Brain pericyte (primary cell): ENCODE results near the gene HSPBP1.
"Not testable (repeated sequence)": the region's sequence is repeated elsewhere in the genome, so short reads cannot be mapped to it uniquely, and the experiment has no call there.

Source experiments
- DNase-seq: peaks from one replicate; pipeline ENCODE4 v3.0.0-alpha.2; 2012; ENCODE audit warnings: low read depth, low spot score

HSPBP1 gene

GRCh38 chr19:55279770-55280643 lies at the start of gene HSPBP1:
Gene HSPBP1, minus strand, starts transcription at chr19:55280110. Its CDS starts 502 bp downstream, at chr19:55279608.
- peak; percentile 90 for DNase-seq

- DNase-seq, result not testable (repeated sequence)
Observed at GRCh38 chr19:55328774-55329318, 48.9 kb upstream of the HSPBP1 start.

GRCh38 chr19:55325172-55325571 lies 45.3 kb upstream of the HSPBP1 start, which contains the start of gene TMEM150B:
Gene TMEM150B, minus strand, starts transcription at chr19:55325341. Its CDS starts 4,305 bp downstream, at chr19:55321036.
- DNase-seq, result no peak

- no peak for DNase-seq
Observed at GRCh38 chr19:55324662-55325061, 44.8 kb upstream of the HSPBP1 start.

GRCh38 chr19:55322204-55322885 lies 42.4 kb upstream of the HSPBP1 start:
- DNase-seq, result no peak

- DNase-seq, result no peak
Observed at GRCh38 chr19:55321466-55322137, 41.7 kb upstream of the HSPBP1 start.

GRCh38 chr19:55320844-55321419 lies 41.0 kb upstream of the HSPBP1 start:
- DNase-seq, result no peak

- DNase-seq, result no peak
Observed at GRCh38 chr19:55319785-55320184, 39.9 kb upstream of the HSPBP1 start.

GRCh38 chr19:55316646-55317045 lies 36.7 kb upstream of the HSPBP1 start:
- DNase-seq, result no peak

GRCh38 chr19:55315956-55316525 lies 36.1 kb upstream of the HSPBP1 start:
- DNase-seq, result no peak

GRCh38 chr19:55314396-55314795 lies 34.5 kb upstream of the HSPBP1 start:
- DNase-seq, result no peak

GRCh38 chr19:55312621-55313512 lies 33.0 kb upstream of the HSPBP1 start:
- DNase-seq, result no peak

GRCh38 chr19:55311797-55312196 lies 31.9 kb upstream of the HSPBP1 start:
- DNase-seq, result no peak

- no peak for DNase-seq
Observed at GRCh38 chr19:55311397-55311796, 31.5 kb upstream of the HSPBP1 start.

- DNase-seq, result no peak
Observed at GRCh38 chr19:55310498-55310897, 30.6 kb upstream of the HSPBP1 start.

- DNase-seq, result no peak
Observed at GRCh38 chr19:55309448-55309847, 29.5 kb upstream of the HSPBP1 start.

- DNase-seq, result no peak
Observed at GRCh38 chr19:55308281-55308680, 28.4 kb upstream of the HSPBP1 start.

GRCh38 chr19:55306712-55307111 lies 26.8 kb upstream of the HSPBP1 start:
- DNase-seq, result no peak

- no peak for DNase-seq
Observed at GRCh38 chr19:55305983-55306562, 26.2 kb upstream of the HSPBP1 start.

GRCh38 chr19:55305491-55305890 lies 25.6 kb upstream of the HSPBP1 start:
- no peak for DNase-seq
